Activated CD4-positive, alpha-beta T cell treated with anti-CD3 and anti-CD28 coated beads for 1 hour (primary cell): ENCODE data around the gene AK9.
A peak's percentile ranks its signal among the peaks of the same experiment; 100 is the strongest.
"Not testable (repeated sequence)": the region's sequence is repeated elsewhere in the genome, so short reads cannot be mapped to it uniquely, and the experiment has no call there.

Source experiments
- DNase-seq: peaks from one replicate; pipeline ENCODE4 v3.0.0-alpha.2; 2020

The AK9 gene

GRCh38 chr6:109611502-109611901 is 79.5 kb downstream of the AK9 start:
- DNase-seq = no peak

- DNase-seq = no peak
Measured at GRCh38 chr6:109610590-109610989, 80.4 kb downstream of the AK9 start.

- no peak for DNase-seq
Measured at GRCh38 chr6:109609737-109610136, 81.3 kb downstream of the AK9 start.

- DNase-seq = no peak
Measured at GRCh38 chr6:109606359-109606758, 84.6 kb downstream of the AK9 start.

- no peak for DNase-seq
Measured at GRCh38 chr6:109595998-109596397, 95.0 kb downstream of the AK9 start.

GRCh38 chr6:109580519-109580918 is 110.5 kb downstream of the AK9 start:
- DNase-seq = no peak

- no peak for DNase-seq
Measured at GRCh38 chr6:109579361-109579760, 111.6 kb downstream of the AK9 start.

GRCh38 chr6:109569901-109570300 is 121.1 kb downstream of the AK9 start:
- DNase-seq = not testable (repeated sequence)

- DNase-seq = no peak
Measured at GRCh38 chr6:109561844-109562243, 129.2 kb downstream of the AK9 start.

- no peak for DNase-seq
Measured at GRCh38 chr6:109531446-109531845, 159.6 kb downstream of the AK9 start.

GRCh38 chr6:109527989-109528388 is 163.0 kb downstream of the AK9 start:
- DNase-seq = no peak

- peak; percentile 18 for DNase-seq
Measured at GRCh38 chr6:109526905-109527628, 163.9 kb downstream of the AK9 start.

- no peak for DNase-seq
Measured at GRCh38 chr6:109524129-109524528, 166.9 kb downstream of the AK9 start.

GRCh38 chr6:109523478-109523877 is 167.5 kb downstream of the AK9 start:
- DNase-seq = no peak

GRCh38 chr6:109521080-109521479 is 169.9 kb downstream of the AK9 start:
- no peak for DNase-seq

GRCh38 chr6:109519647-109520046 is 171.4 kb downstream of the AK9 start:
- DNase-seq = not testable (repeated sequence)

GRCh38 chr6:109516929-109517328 is 174.1 kb downstream of the AK9 start:
- no peak for DNase-seq

GRCh38 chr6:109515781-109516409 is 175.1 kb downstream of the AK9 start:
- no peak for DNase-seq

GRCh38 chr6:109514946-109515345 is 176.1 kb downstream of the AK9 start:
- DNase-seq = no peak

- DNase-seq = no peak
Measured at GRCh38 chr6:109513571-109514071, 177.4 kb downstream of the AK9 start.

- no peak for DNase-seq
Measured at GRCh38 chr6:109512271-109512817, 178.7 kb downstream of the AK9 start.

GRCh38 chr6:109511832-109512231 is 179.2 kb downstream of the AK9 start:
- no peak for DNase-seq

- DNase-seq = no peak
Measured at GRCh38 chr6:109510358-109510757, 180.6 kb downstream of the AK9 start.

- no peak for DNase-seq
Measured at GRCh38 chr6:109508166-109508860, 182.7 kb downstream of the AK9 start.
